ENCODE data around the gene TMTC1. TPM values are rescaled to one million over a fixed set of nuclear protein-coding genes. Genes with fewer than 3 reads are reported as not detected.

The TMTC1 gene
- polyA plus RNA-seq, 1 of the 3 experiments (the other 2 are of a cell fraction) = 0.13 TPM

- Histone ChIP-seq H3K9me2 (no peaks in the 10 kb centered on the region), H3K9ac (no peak overlapping the region), H3K4me1 (ENCODE audit: control insufficient read depth in 1 of 2, insufficient read depth in 2 of 2, low read depth in 1 of 2, low read length in 1 of 2) (no peaks in the 10 kb centered on the region), H3K4me2 (no peak overlapping the region), H3K27me3 (ENCODE audit: insufficient read depth) (no peaks in the 10 kb centered on the region), H3K9me3 (no peaks in the 10 kb centered on the region), H4K20me1 (ENCODE audit: insufficient read depth) (no peaks in the 10 kb centered on the region), H3K27ac (ENCODE audit: low read depth in 2 of 2, low read length in 1 of 2) (no peak overlapping the region), H3K79me2 (ENCODE audit: insufficient read depth) (no peaks in the 10 kb centered on the region), H3K36me3 (replicated peaks in 1 of 2; ENCODE audit: control insufficient read depth in 1 of 2, insufficient read depth in 2 of 2, low read length in 1 of 2) (no peaks in the 10 kb centered on the region), H3F3A (replicated peaks; ENCODE audit: insufficient read depth) (no peaks in the 10 kb centered on the region), H3K4me3 (ENCODE audit: low read depth in 2 of 2, low read length in 1 of 2) (no peak overlapping the region), H2AFZ (ENCODE audit: low read depth) (no peak overlapping the region)
- 57% methylated on average over 1 of the region's 1 CpG for WGBS (ENCODE audit: low lambda C conversion rate)
- TF ChIP-seq RCOR1 (IDR thresholded peaks at IDR 0.05; ENCODE audit: low read length) = no peak
- no peak for TF ChIP-seq MAX (IDR thresholded peaks at IDR 0.05; ENCODE audit: low read depth)
- no peak for TF ChIP-seq JUND (IDR thresholded peaks at IDR 0.05)
- no peak for TF ChIP-seq RFX5 (IDR thresholded peaks at IDR 0.05; ENCODE audit: low read length)
- no peak for TF ChIP-seq CTCF (IDR thresholded peaks at IDR 0.05)
- TF ChIP-seq YY1 (IDR thresholded peaks at IDR 0.05; ENCODE audit: low read depth) = no peak
- TF ChIP-seq PBX3 (IDR thresholded peaks at IDR 0.05) = no peak
- no peak for TF ChIP-seq TCF12 (IDR thresholded peaks at IDR 0.05)
- no peak for TF ChIP-seq FOSL2 (IDR thresholded peaks at IDR 0.05; ENCODE audit: borderline replicate concordance, low read depth)
- TF ChIP-seq MXI1 (IDR thresholded peaks at IDR 0.05; ENCODE audit: low read depth, low read length) = no peak
- TF ChIP-seq GABPA (IDR thresholded peaks at IDR 0.05; ENCODE audit: low read depth) = no peak
- TF ChIP-seq MEF2A (IDR thresholded peaks at IDR 0.05; ENCODE audit: borderline replicate concordance, low read depth) = no peak
- TF ChIP-seq NFIC (IDR thresholded peaks at IDR 0.05; ENCODE audit: borderline replicate concordance) = no peak
- TF ChIP-seq POLR2AphosphoS5 (IDR thresholded peaks at IDR 0.05; ENCODE audit: low read depth, low read length) = no peak
- no peak for TF ChIP-seq EP300 (IDR thresholded peaks at IDR 0.05; ENCODE audit: borderline replicate concordance in 1 of 2, low read depth in 1 of 2, low read length in 1 of 2)
- TF ChIP-seq NRF1 (IDR thresholded peaks at IDR 0.05; ENCODE audit: low read depth, low read length) = no peak
- no peak for TF ChIP-seq SIN3A (IDR thresholded peaks at IDR 0.05; ENCODE audit: borderline replicate concordance, low read depth, low read length)
- no peak for TF ChIP-seq IRF3 (IDR thresholded peaks at IDR 0.05; ENCODE audit: low read depth, low read length)
- no peak for TF ChIP-seq CHD2 (IDR thresholded peaks at IDR 0.05; ENCODE audit: low read length, partially characterized antibody)
- ChIA-PET POLR2A (no interaction called here), CTCF (no interaction called here)
- DNase-seq = no peak
These were observed 205.7 kb downstream of the TMTC1 start for GRCh38 chr12:29578070-29578469.
